Mesothelial cell of epicardium (in vitro differentiated cells): ENCODE data around the gene TMEM45B. TPM values are rescaled to one million over a fixed set of nuclear protein-coding genes. Genes with fewer than 3 reads are reported as not detected.
"Not testable (repeated sequence)": the region's sequence is repeated elsewhere in the genome, so short reads cannot be mapped to it uniquely, and the experiment has no call there.

Experiments
- DNase-seq, 2 experiments: peaks; one replicate each; pipeline ENCODE4 v3.0.0; 2021; ENCODE audit warnings: low spot score in 2 of 2; ENCODE audit not compliant: unreplicated experiment in 2 of 2
- H3K27ac Mint-ChIP-seq: 2 replicates; pipeline ENCODE4 v1.8.0; 2021; ENCODE audit warnings: mixed read lengths
- H3K27me3 Mint-ChIP-seq: 2 replicates; pipeline ENCODE4 v1.8.0; 2021; ENCODE audit warnings: low read depth, mixed read lengths
- H3K36me3 Mint-ChIP-seq: 2 replicates; pipeline ENCODE4 v1.8.0; 2021; ENCODE audit warnings: mixed read lengths
- H3K4me1 Mint-ChIP-seq: 2 replicates; pipeline ENCODE4 v1.8.0; 2021; ENCODE audit warnings: mixed read lengths
- H3K4me3 Mint-ChIP-seq: 2 replicates; pipeline ENCODE4 v1.8.0; 2021; ENCODE audit warnings: mild to moderate bottlenecking, moderate library complexity, mixed read lengths
- H3K9me3 Mint-ChIP-seq: 2 replicates; pipeline ENCODE4 v1.8.0; 2021; ENCODE audit warnings: mixed read lengths
- CTCF ChIP-seq: fragments of 200-600 bp; sonication (generic); IDR thresholded peaks from one replicate; pipeline ENCODE4 v1.5.0; 2021; ENCODE audit warnings: antibody characterized with exemption; ENCODE audit not compliant: unreplicated experiment
- total RNA-seq: library from RNA; stranded (reverse); gene quantifications from 3 replicates; pipeline ENCODE4 v1.2.1, GENCODE V29; 2021

TMEM45B gene
- total RNA-seq, 1 donor from 2014 or later: 0.80 TPM

- Mint-ChIP-seq H3K4me3 (no peak overlapping the region), H3K27ac (no peak overlapping the region), H3K4me1 (peaks cover 9% of the 10 kb centered on the region), H3K9me3 (peaks cover 7% of the 10 kb centered on the region), H3K27me3 (no peaks in the 10 kb centered on the region), H3K36me3 (no peaks in the 10 kb centered on the region)
- no peak for DNase-seq
- TF ChIP-seq CTCF: no peak
Observed at GRCh38 chr11:129825380-129825779, 9.7 kb downstream of the TMEM45B start.

- Mint-ChIP-seq H3K27me3 (no peaks in the 10 kb centered on the region), H3K4me1 (peaks cover 9% of the 10 kb centered on the region), H3K9me3 (peaks cover 14% of the 10 kb centered on the region), H3K4me3 (no peak overlapping the region), H3K27ac (peak overlapping the region; percentile 86), H3K36me3 (no peaks in the 10 kb centered on the region)
- TF ChIP-seq CTCF: no peak
- no peak for DNase-seq
Observed at GRCh38 chr11:129828301-129828836, 12.7 kb downstream of the TMEM45B start.

GRCh38 chr11:129829497-129829896 lies 13.8 kb downstream of the TMEM45B start:
- H3K27ac Mint-ChIP-seq, DNase-seq, H3K4me3 Mint-ChIP-seq, H3K27me3 Mint-ChIP-seq, H3K36me3 Mint-ChIP-seq, H3K4me1 Mint-ChIP-seq: not testable (repeated sequence)
- H3K9me3 Mint-ChIP-seq: peaks cover 14% of the 10 kb centered on the region

- peaks cover 14% of the 10 kb centered on the region for H3K9me3 Mint-ChIP-seq
- not testable (repeated sequence) for H3K36me3 Mint-ChIP-seq, DNase-seq, H3K27ac Mint-ChIP-seq, H3K27me3 Mint-ChIP-seq, H3K4me1 Mint-ChIP-seq, H3K4me3 Mint-ChIP-seq
Observed at GRCh38 chr11:129831227-129831626, 15.6 kb downstream of the TMEM45B start.

- DNase-seq, H3K27me3 Mint-ChIP-seq, H3K27ac Mint-ChIP-seq, H3K4me1 Mint-ChIP-seq, H3K36me3 Mint-ChIP-seq, H3K4me3 Mint-ChIP-seq: not testable (repeated sequence)
- H3K9me3 Mint-ChIP-seq: peaks cover 14% of the 10 kb centered on the region
Observed at GRCh38 chr11:129833260-129833659, 17.6 kb downstream of the TMEM45B start.

- not testable (repeated sequence) for H3K27ac Mint-ChIP-seq, DNase-seq, H3K9me3 Mint-ChIP-seq, H3K4me3 Mint-ChIP-seq, H3K27me3 Mint-ChIP-seq, H3K4me1 Mint-ChIP-seq, H3K36me3 Mint-ChIP-seq
Observed at GRCh38 chr11:129836423-129836891, 20.8 kb downstream of the TMEM45B start.

GRCh38 chr11:129836979-129837378 lies 21.3 kb downstream of the TMEM45B start:
- Mint-ChIP-seq H3K27ac (no peak overlapping the region), H3K27me3 (no peaks in the 10 kb centered on the region), H3K36me3 (no peaks in the 10 kb centered on the region), H3K9me3 (peaks cover 3% of the 10 kb centered on the region), H3K4me1 (peaks cover 3% of the 10 kb centered on the region), H3K4me3 (no peak overlapping the region)
- DNase-seq: no peak
- TF ChIP-seq CTCF: no peak

GRCh38 chr11:129840236-129840635 lies 24.6 kb downstream of the TMEM45B start:
- Mint-ChIP-seq H3K36me3 (no peaks in the 10 kb centered on the region), H3K4me3 (no peak overlapping the region), H3K9me3 (peaks cover 8% of the 10 kb centered on the region), H3K27me3 (no peaks in the 10 kb centered on the region), H3K27ac (no peak overlapping the region), H3K4me1 (peaks cover 3% of the 10 kb centered on the region)
- DNase-seq: no peak
- no peak for TF ChIP-seq CTCF
